CD4-positive, alpha-beta T cell treated with Interleukin-2 at 100 ng/mL for 4 hours (primary cell): ENCODE data around the gene CFL1.
"Not testable (repeated sequence)": the region's sequence is repeated elsewhere in the genome, so short reads cannot be mapped to it uniquely, and the experiment has no call there.

ENCODE experiments used
- DNase-seq: peaks from one replicate; pipeline ENCODE4 v3.0.0-alpha.2; 2020; ENCODE audit warnings: low spot score

CFL1 gene

DNA sequence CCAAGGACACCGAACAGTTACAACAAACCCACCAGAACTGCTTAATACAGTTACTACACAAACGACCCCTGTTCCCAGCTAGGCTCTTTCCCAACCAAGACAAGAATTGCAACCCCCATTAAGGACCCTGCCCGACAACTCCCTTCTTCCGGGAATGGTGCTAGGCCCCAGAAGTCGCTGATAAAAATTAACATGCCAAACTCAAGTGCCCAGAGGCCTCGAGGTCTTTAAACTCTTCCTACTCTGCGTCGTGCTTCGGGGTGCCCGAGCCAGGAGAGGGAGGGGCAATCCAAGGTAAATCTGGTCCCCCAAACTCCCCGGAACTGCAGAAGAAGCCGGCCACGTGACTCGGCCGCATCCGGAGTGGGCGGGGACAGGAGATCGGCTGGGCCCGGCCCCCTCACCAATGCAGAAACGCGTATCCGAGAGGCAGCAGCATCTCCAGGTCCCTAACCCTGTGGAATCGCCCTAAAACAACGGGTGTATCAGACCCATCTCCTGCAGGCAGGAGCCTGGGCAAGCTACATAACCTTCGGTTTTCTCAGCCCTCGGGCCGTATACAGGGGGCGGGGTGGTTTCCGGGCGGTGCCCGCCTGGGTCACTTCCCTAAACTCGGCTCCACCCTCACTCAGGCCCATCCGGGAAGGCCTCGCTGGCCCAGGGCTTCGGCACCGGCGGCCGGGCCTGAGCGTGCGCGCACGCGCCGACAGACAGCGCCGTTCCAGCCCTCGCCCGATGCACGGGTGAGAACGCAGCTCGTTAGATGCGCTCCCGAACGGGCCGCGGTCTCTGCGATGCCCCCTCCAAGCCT lies 1.1 kb downstream of the CFL1 start:
- peak; percentile 83 for DNase-seq

- no peak for DNase-seq
Observed at GRCh38 chr11:65855927-65856363, 2.0 kb downstream of the CFL1 start.

DNA sequence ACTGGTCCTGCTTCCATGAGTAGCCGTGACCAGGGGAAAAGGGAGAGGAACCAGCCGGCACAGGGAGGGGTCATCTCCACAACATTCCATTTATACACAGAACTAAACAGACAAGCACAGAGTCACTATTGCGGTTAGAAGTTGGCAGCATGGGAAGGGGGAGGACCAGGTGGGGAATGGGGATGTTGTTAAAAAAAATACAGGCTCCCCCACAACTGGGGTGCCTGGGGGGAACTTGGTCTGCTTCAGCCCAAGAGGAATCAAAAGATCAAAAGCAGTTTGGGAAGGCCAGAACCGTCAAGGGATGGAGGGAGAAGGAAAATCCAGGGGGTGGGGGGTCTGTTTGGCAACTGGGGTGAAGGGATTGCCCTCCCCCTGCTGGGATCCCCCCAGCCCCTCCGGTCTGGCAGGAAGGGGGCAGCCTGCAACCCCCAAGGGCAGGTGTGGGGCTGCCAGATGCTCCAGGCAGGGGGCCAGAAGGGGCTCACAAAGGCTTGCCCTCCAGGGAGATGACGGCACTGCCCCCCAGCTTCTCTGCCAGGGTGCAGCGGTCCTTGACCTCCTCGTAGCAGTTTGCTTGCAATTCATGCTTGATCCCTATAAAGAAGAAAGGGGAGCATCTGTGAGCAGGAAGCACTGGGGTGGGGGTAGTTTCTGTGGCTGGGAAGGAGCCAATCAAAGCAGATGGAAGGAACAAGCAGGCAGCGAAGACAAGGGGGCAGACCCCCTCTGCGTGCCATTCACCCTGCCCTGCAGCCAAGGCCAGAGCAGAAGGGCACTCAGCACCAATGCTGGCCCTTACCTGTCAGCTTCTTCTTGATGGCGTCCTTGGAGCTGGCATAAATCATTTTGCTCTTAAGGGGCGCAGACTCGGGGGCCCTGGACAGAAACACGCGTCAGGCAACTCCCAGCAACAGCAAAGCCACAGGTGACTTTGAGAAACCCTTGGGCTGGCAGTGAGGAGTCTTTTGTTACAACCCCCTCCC lies 2.8 kb downstream of the CFL1 start:
- no peak for DNase-seq

- no peak for DNase-seq
Observed at GRCh38 chr11:65854161-65854592, 3.8 kb downstream of the CFL1 start.

DNA sequence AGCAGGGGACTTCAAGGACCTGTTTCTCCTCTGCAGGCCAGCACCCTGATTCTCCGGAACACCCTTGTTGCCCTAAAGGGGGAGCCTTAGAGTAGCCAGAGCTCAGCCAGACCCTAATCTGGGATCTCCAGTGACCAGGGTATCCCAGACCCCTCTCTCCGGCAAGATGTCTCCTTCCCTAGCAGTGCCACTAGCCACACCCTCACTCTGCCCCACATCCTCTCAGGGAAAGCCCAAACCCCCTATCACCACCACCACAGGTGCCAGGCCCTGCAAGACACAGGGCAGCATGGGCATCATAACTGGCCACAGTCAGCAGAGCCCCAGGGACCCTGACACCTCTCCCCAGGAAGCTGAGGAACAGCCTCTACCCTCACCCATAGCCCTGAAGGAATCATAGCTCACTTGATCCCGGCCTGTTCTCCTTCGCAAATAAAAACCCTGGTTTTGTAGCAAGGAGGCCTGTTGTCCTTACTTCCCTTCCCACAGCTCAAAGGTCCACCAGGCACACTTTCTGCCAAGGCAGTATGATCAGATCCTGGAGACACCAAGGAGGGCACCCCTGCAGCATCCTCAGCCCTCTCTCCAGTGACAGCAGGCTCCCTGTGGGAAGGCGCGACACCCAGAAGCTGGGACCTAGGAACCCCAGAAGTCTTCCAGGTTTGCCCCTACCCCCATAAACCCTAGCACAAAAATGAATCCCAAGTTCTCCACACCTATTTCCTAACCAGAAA lies 4.6 kb downstream of the CFL1 start:
- DNase-seq = no peak

- no peak for DNase-seq
Observed at GRCh38 chr11:65852508-65853245, 5.3 kb downstream of the CFL1 start.

DNA sequence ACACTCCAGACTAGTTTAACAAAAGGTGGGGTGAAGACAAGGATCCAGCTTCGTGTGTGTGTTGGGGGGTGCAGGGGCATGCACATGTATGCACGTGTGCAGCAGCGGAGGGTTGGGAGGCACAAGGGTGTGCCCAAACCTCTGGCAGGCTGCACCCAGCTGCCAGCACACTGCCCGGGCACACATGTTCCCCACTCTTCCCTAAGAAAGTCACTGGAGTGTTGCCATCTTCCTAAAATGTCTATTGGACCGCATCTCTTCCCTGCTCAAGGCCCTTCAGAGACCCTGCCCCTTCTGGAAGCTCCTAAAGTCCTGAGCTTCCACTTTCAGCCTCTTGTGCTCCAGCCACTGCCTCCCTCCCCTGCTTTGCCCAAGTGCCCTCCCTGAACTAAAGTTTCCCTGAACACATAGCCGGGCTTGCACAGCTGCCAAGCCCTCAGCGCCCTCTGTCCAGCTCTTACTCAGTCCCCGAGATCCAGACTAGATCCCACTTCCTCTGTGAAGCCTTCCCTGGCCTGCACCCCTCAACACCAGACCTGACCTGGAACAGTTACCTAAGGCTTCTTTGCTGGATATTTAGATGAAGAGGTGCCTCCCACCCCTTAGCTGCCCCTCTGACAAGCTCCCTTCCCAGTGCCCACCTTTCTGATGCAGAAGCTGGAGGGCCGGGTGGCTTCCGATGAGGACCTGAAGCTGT lies 6.0 kb downstream of the CFL1 start:
- no peak for DNase-seq

DNA sequence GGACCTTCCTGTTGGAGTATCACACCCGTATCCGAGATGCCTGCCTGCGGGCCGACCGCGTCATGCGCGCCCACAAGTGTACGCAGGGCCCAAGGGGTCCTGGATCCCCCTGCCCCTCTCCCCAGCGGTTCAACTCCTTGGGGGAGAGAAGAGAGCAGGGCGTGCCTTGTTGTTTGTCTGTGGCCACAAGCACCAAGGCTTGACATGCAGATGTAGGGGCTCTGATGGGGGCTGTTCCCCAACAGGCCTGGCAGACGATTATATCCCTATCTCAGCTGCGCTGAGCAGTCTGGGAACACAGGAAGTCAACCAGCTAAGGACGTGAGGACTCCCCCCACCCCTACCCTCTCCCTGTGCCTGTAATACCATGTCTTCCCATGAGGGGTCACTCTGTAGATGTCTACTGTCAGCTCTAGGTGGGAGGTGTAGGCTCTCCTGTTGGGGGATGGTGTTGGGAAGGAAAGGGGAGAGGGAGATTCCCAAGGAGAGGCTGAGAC lies 6.8 kb downstream of the CFL1 start:
- no peak for DNase-seq

- DNase-seq = no peak
Observed at GRCh38 chr11:65850217-65851082, 7.5 kb downstream of the CFL1 start.

- DNase-seq = no peak
Observed at GRCh38 chr11:65849771-65850216, 8.2 kb downstream of the CFL1 start.

GRCh38 chr11:65849366-65849765 lies 8.6 kb downstream of the CFL1 start:
- DNase-seq = no peak

DNA sequence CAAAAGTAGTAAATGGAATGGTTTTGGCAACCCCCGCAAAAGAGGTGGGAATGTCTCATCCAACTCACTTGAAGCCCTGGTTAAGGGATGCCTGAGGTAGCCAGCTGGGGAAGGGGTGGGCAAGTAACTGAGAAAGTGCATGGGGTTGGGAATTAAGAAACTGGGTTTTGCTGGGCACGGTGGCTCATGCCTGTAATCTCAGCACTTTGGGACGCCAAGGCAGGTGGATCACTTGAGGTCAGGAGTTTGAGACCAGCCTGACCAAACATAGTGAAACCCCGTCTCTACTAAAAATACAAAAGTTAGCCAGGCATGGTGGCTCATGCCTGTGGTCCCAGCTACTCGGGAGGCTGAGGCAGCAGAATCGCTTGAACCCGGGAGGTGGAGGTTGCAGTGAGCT lies 9.3 kb downstream of the CFL1 start:
- not testable (repeated sequence) for DNase-seq

- DNase-seq = no peak
Observed at GRCh38 chr11:65847746-65848145, 10.2 kb downstream of the CFL1 start.

GRCh38 chr11:65844231-65844872 lies 13.6 kb downstream of the CFL1 start:
- DNase-seq = no peak

- DNase-seq = no peak
Observed at GRCh38 chr11:65843811-65844210, 14.2 kb downstream of the CFL1 start.

- DNase-seq = no peak
Observed at GRCh38 chr11:65842144-65842543, 15.8 kb downstream of the CFL1 start.

DNA sequence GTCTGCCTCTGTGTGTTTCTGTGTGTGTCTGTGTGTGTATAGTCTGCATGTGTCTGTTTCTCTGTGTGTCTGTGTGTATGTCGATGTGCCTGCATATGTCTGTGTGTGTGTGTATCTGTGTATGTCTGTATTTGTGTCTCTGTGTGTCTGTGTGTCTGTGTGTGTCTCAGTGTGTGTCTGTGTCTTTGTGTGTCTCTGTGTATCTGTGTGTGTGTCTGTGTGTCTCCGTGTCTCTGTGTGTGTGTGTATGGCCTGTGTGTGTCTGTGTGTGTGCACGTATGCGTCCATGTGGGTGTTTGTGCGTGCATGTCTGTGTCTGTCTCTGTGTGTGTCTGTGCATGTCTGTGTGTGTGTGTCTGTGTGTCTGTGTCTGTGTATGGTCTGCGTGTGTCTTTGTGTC lies 23.8 kb downstream of the CFL1 start:
- DNase-seq = no peak

DNA sequence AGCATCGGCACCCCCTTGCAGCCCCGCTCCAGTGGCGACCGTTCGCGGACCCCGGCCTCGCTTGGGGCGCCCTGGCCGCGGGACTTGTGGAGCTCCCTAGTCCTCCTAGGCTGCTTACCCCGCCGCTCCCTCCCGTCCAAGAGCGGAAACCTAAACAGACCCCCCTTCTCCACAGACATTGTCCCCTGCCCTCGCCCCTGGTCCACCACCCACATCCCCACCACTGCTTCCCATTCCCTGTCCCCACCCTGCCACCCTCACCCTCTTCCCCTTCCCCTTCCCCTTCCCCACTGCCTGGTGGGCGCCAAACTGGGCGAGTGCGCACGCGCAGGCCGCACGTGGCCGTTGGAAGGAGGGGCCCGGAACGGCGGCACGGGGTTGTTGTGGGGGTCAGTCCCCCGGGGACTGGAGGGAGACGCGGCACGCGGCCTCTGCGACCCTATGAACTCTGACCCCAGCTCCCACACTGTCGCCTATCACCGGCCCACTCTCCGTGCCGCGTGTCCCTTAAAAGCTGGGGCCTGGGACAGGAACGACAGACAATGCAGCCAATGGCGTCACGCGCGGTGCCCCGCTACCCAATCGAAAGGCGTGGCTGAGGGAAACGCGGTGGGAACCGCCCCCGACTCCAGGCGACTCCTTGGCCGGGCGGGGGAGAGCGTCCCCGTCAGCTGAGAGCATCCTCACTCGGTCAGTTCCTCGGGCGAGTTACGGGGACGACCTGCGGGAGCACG lies 24.5 kb downstream of the CFL1 start, which contains the start of gene SNX32:
Gene SNX32 (plus strand): TSS at position 667 of the 734 bp plus-strand sequence. CDS start 103 bp downstream, outside the sequence.
- peak; percentile 95 for DNase-seq
